Measurements from ENCODE around the gene LHFPL2. TPM values are rescaled to one million over a fixed set of nuclear protein-coding genes. Genes with fewer than 3 reads are reported as not detected.

LHFPL2 gene
- total RNA-seq, 2 experiments from 2014 or later, result 0.20 TPM; not detected in 1

GRCh38 chr5:78546276-78546996, 102.1 kb downstream of the LHFPL2 start:
- H3K27me3 Mint-ChIP-seq, result no peaks in the 10 kb centered on the region
- DNase-seq, result no peak
- no peaks in the 10 kb centered on the region for H3K4me1 Mint-ChIP-seq (ENCODE audit: low read depth)
- no peak overlapping the region for H3K4me3 Mint-ChIP-seq
- intact Hi-C loops (cut with micrococcal nuclease), result no loop called here
- H3K9me3 Mint-ChIP-seq, result no peaks in the 10 kb centered on the region
- no peak for ATAC-seq
- TF ChIP-seq, protein P1, sequence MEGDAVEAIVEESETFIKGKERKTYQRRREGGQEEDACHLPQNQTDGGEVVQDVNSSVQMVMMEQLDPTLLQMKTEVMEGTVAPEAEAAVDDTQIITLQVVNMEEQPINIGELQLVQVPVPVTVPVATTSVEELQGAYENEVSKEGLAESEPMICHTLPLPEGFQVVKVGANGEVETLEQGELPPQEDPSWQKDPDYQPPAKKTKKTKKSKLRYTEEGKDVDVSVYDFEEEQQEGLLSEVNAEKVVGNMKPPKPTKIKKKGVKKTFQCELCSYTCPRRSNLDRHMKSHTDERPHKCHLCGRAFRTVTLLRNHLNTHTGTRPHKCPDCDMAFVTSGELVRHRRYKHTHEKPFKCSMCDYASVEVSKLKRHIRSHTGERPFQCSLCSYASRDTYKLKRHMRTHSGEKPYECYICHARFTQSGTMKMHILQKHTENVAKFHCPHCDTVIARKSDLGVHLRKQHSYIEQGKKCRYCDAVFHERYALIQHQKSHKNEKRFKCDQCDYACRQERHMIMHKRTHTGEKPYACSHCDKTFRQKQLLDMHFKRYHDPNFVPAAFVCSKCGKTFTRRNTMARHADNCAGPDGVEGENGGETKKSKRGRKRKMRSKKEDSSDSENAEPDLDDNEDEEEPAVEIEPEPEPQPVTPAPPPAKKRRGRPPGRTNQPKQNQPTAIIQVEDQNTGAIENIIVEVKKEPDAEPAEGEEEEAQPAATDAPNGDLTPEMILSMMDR (IDR thresholded peaks at IDR 0.05), result no peak
- H3K27ac Mint-ChIP-seq, result no peak overlapping the region
- no peaks in the 10 kb centered on the region for H3K36me3 Mint-ChIP-seq (ENCODE audit: low read depth)
- ChIA-PET CTCF (no interaction called here), POLR2A (no interaction called here)

GRCh38 chr5:78545406-78545805, 103.2 kb downstream of the LHFPL2 start:
- intact Hi-C loops (cut with micrococcal nuclease), result no loop called here
- no peak overlapping the region for H3K4me3 Mint-ChIP-seq
- ChIA-PET CTCF (no interaction called here), POLR2A (no interaction called here)
- ATAC-seq (no peak), DNase-seq (no peak)
- H3K27ac Mint-ChIP-seq, result no peak overlapping the region
- no peaks in the 10 kb centered on the region for H3K9me3 Mint-ChIP-seq
- no peaks in the 10 kb centered on the region for H3K4me1 Mint-ChIP-seq (ENCODE audit: low read depth)
- H3K36me3 Mint-ChIP-seq (ENCODE audit: low read depth), result no peaks in the 10 kb centered on the region
- no peaks in the 10 kb centered on the region for H3K27me3 Mint-ChIP-seq
- TF ChIP-seq, protein P1 (IDR thresholded peaks at IDR 0.05), result no peak

GRCh38 chr5:78544561-78545201, 103.9 kb downstream of the LHFPL2 start:
- Mint-ChIP-seq H3K27ac (no peak overlapping the region), H3K4me3 (no peak overlapping the region), H3K36me3 (ENCODE audit: low read depth) (no peaks in the 10 kb centered on the region), H3K9me3 (no peaks in the 10 kb centered on the region), H3K27me3 (no peaks in the 10 kb centered on the region), H3K4me1 (ENCODE audit: low read depth) (no peaks in the 10 kb centered on the region)
- DNase-seq, result no peak
- no peak for ATAC-seq
- TF ChIP-seq, protein P1 (IDR thresholded peaks at IDR 0.05), result no peak
- ChIA-PET POLR2A (no interaction called here), CTCF (no interaction called here)
- intact Hi-C loops (cut with micrococcal nuclease), result no loop called here

DNA sequence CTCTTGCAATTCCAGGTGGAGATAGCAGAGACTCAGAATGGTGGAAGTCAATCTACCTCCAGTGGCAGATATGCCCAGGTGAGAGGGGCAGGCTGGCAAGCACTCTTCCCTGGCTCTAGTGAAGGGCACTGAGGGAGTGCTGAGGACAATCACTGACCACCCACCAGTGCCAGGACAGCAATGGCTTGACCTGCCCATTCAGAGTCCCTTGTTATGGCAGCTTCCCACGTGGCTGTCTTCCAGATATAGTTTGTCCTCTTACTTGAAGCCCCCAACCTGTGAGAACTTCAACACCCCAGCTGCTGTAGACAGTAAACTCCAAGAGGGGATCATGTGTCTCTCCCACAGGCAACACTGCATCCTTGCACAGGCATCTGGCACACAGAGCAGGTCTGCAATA, 104.7 kb downstream of the LHFPL2 start:
- Mint-ChIP-seq H3K27ac (no peak overlapping the region), H3K36me3 (ENCODE audit: low read depth) (no peaks in the 10 kb centered on the region), H3K27me3 (no peaks in the 10 kb centered on the region), H3K4me3 (no peak overlapping the region), H3K9me3 (no peaks in the 10 kb centered on the region), H3K4me1 (ENCODE audit: low read depth) (no peaks in the 10 kb centered on the region)
- DNase-seq (no peak), ATAC-seq (no peak)
- TF ChIP-seq, protein P1 (IDR thresholded peaks at IDR 0.05), result no peak
- intact Hi-C loops (cut with micrococcal nuclease), result no loop called here
- ChIA-PET POLR2A (no interaction called here), CTCF (no interaction called here)

GRCh38 chr5:78543292-78543691, 105.3 kb downstream of the LHFPL2 start:
- ChIA-PET POLR2A (no interaction called here), CTCF (no interaction called here)
- intact Hi-C loops (cut with micrococcal nuclease), result no loop called here
- TF ChIP-seq, protein P1 (IDR thresholded peaks at IDR 0.05), result no peak
- H3K9me3 Mint-ChIP-seq, result no peaks in the 10 kb centered on the region
- no peak overlapping the region for H3K27ac Mint-ChIP-seq
- H3K36me3 Mint-ChIP-seq (ENCODE audit: low read depth), result no peaks in the 10 kb centered on the region
- H3K4me1 Mint-ChIP-seq (ENCODE audit: low read depth), result no peaks in the 10 kb centered on the region
- H3K27me3 Mint-ChIP-seq, result no peaks in the 10 kb centered on the region
- H3K4me3 Mint-ChIP-seq, result no peak overlapping the region
- no peak for ATAC-seq
- DNase-seq, result no peak

All from activated CD8-positive, alpha-beta T cell treated with anti-CD3 and anti-CD28 coated beads for 36 hours (primary cell).